Measurements from ENCODE around the gene ST8SIA4. TPM values are rescaled to one million over a fixed set of nuclear protein-coding genes. Genes with fewer than 3 reads are reported as not detected.
A peak's percentile ranks its signal among the peaks of the same experiment; 100 is the strongest.

ST8SIA4 gene
- total RNA-seq, 2 donors from 2014 or later = 25.2 to 47.0 TPM

DNA sequence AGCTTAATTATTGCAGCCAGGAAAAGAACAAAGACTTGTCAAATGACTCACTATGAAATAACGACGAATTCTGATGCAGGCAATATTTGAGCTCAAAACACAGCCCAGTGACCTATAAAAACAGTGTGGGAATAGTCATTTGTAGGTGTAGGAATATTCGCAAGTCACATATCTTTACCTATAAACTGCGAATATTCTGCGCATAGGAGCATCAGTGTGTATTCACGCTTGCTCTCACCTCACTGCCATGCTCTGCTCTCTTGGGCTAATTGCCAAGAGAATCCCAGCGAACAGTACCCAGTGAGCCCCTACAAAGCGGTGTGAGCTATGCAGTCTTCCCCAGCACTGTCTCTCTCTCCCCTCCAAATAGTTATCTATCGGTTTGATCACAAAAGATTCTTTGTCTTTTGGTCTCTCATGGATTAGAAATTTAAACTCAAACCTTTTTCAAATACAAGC is 74.2 kb downstream of the ST8SIA4 start:
- H3K9me3 ChIP-seq (ENCODE audit: control insufficient read depth, low read length) = no peaks in the 10 kb centered on the region
- Mint-ChIP-seq H3K27me3 (ENCODE audit: insufficient read depth) (no peaks in the 10 kb centered on the region), H3K9me3 (no peaks in the 10 kb centered on the region), H3K36me3 (ENCODE audit: low read depth) (peaks cover 9% of the 10 kb centered on the region), H3K4me3 (no peak overlapping the region), H3K27ac (no peak overlapping the region), H3K4me1 (peaks cover 11% of the 10 kb centered on the region)
- no peak overlapping the region for H3K4me3 ChIP-seq (ENCODE audit: low read length)
- H3K4me1 ChIP-seq (ENCODE audit: control insufficient read depth, insufficient read depth, low read length) = no peaks in the 10 kb centered on the region
- WGBS, 2 experiments (ENCODE audit: insufficient coverage in 1 of 2, insufficient read length in 1 of 2) = 91 to 95% methylated on average over 8 to 9 of the region's 9 CpGs
- DNase-seq = no peak
- peaks cover 58% of the 10 kb centered on the region for H3K36me3 ChIP-seq (ENCODE audit: control insufficient read depth, insufficient read depth, low read length)
- no peak overlapping the region for H3K27ac ChIP-seq (ENCODE audit: low read depth, low read length)
- H3K9ac ChIP-seq (ENCODE audit: extremely low read depth, low read length, poor library complexity, severe bottlenecking) = no peak overlapping the region
- no peaks in the 10 kb centered on the region for H3K27me3 ChIP-seq (ENCODE audit: control insufficient read depth, insufficient read depth, low read length, poor library complexity, severe bottlenecking)
- TF ChIP-seq, protein P1, sequence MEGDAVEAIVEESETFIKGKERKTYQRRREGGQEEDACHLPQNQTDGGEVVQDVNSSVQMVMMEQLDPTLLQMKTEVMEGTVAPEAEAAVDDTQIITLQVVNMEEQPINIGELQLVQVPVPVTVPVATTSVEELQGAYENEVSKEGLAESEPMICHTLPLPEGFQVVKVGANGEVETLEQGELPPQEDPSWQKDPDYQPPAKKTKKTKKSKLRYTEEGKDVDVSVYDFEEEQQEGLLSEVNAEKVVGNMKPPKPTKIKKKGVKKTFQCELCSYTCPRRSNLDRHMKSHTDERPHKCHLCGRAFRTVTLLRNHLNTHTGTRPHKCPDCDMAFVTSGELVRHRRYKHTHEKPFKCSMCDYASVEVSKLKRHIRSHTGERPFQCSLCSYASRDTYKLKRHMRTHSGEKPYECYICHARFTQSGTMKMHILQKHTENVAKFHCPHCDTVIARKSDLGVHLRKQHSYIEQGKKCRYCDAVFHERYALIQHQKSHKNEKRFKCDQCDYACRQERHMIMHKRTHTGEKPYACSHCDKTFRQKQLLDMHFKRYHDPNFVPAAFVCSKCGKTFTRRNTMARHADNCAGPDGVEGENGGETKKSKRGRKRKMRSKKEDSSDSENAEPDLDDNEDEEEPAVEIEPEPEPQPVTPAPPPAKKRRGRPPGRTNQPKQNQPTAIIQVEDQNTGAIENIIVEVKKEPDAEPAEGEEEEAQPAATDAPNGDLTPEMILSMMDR (conservative IDR thresholded peaks at IDR 0.05) = no peak

DNA sequence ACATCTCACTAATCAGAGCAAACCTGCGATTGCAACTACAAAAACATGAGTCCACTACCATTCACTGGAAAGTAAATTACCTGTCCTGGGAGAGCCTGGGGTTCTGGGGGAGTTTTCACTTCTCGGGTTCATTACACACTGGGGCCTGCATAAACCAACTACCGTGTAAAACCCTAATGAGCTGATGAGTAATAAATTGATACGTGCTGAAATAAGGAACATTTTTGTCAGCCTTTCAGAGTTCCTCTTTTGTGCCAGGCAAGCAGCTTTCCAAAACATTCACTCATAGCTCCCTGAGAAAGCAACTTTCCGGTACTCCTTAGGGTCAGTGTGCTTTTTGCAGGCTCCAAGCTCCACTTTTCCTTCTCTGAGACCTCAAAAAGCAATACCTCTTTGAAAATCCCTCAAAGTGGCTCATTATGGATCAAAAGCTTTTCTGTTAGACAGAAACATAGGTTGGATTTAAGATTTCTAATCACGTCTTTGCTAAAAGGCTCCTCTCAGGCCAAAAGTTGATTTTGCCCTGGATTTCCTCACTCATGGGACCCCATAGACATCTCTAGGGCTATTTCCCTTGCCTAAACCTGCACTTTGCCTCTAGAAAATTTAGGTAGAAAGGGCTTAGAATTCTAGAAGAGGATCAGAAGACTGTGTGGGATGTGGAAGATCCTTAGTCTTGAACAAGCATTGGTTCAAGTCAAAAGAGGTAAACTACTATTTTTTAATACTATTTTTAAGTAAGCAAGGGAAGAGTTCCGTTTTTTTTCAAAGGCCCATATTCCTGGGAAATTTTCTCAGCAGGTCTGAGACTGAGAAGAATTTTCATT is 74.8 kb downstream of the ST8SIA4 start:
- peaks cover 12% of the 10 kb centered on the region for H3K36me3 Mint-ChIP-seq (ENCODE audit: low read depth)
- 88 to 90% methylated on average over 5 to 7 of the region's 7 CpGs for WGBS, 2 experiments (ENCODE audit: insufficient coverage in 1 of 2, insufficient read length in 1 of 2)
- no peak overlapping the region for H3K9ac ChIP-seq (ENCODE audit: extremely low read depth, low read length, poor library complexity, severe bottlenecking)
- H3K4me3 ChIP-seq (ENCODE audit: low read length) = no peak overlapping the region
- H3K9me3 ChIP-seq (ENCODE audit: control insufficient read depth, low read length) = no peaks in the 10 kb centered on the region
- no peaks in the 10 kb centered on the region for H3K27me3 ChIP-seq (ENCODE audit: control insufficient read depth, insufficient read depth, low read length, poor library complexity, severe bottlenecking)
- H3K9me3 Mint-ChIP-seq = no peaks in the 10 kb centered on the region
- TF ChIP-seq, protein P1 (conservative IDR thresholded peaks at IDR 0.05) = no peak
- H3K27ac Mint-ChIP-seq = no peak overlapping the region
- no peak for DNase-seq
- no peak overlapping the region for H3K27ac ChIP-seq (ENCODE audit: low read depth, low read length)
- peaks cover 11% of the 10 kb centered on the region for H3K4me1 Mint-ChIP-seq
- no peak overlapping the region for H3K4me3 Mint-ChIP-seq
- no peaks in the 10 kb centered on the region for H3K4me1 ChIP-seq (ENCODE audit: control insufficient read depth, insufficient read depth, low read length)
- no peaks in the 10 kb centered on the region for H3K27me3 Mint-ChIP-seq (ENCODE audit: insufficient read depth)
- peaks cover 61% of the 10 kb centered on the region for H3K36me3 ChIP-seq (ENCODE audit: control insufficient read depth, insufficient read depth, low read length)

DNA sequence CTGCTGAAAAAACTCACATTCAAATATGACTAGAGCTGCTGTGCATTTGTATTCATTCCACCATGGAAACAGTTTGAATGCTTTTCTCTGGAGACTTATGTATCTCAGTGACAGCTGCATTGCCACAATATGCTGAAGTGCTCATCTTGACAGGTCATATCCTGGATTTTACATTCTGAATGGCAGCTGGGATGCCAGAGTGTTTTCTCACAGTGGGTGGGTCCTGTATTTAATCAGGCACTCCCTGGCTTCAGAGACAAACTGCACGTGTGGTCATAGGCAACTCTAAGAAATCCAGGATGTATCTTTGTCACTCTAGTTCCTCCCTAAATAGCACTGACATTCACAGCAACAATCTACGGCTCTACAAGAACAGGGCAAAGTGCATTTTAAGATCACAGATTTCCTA is 75.6 kb downstream of the ST8SIA4 start:
- 59 to 73% methylated on average over 2 of the region's 2 CpGs for WGBS, 2 experiments (ENCODE audit: insufficient coverage in 1 of 2, insufficient read length in 1 of 2)
- Mint-ChIP-seq H3K4me1 (peaks cover 12% of the 10 kb centered on the region), H3K27ac (no peak overlapping the region), H3K4me3 (no peak overlapping the region), H3K27me3 (ENCODE audit: insufficient read depth) (no peaks in the 10 kb centered on the region), H3K9me3 (no peaks in the 10 kb centered on the region), H3K36me3 (ENCODE audit: low read depth) (peaks cover 18% of the 10 kb centered on the region)
- TF ChIP-seq, protein P1 (conservative IDR thresholded peaks at IDR 0.05) = no peak
- peaks cover 53% of the 10 kb centered on the region for H3K36me3 ChIP-seq (ENCODE audit: control insufficient read depth, insufficient read depth, low read length)
- DNase-seq = no peak
- H3K27me3 ChIP-seq (ENCODE audit: control insufficient read depth, insufficient read depth, low read length, poor library complexity, severe bottlenecking) = no peaks in the 10 kb centered on the region
- no peak overlapping the region for H3K4me3 ChIP-seq (ENCODE audit: low read length)
- H3K9me3 ChIP-seq (ENCODE audit: control insufficient read depth, low read length) = no peaks in the 10 kb centered on the region
- H3K9ac ChIP-seq (ENCODE audit: extremely low read depth, low read length, poor library complexity, severe bottlenecking) = no peak overlapping the region
- peak overlapping the region; percentile 53 for H3K27ac ChIP-seq (ENCODE audit: low read depth, low read length)
- H3K4me1 ChIP-seq (ENCODE audit: control insufficient read depth, insufficient read depth, low read length) = no peaks in the 10 kb centered on the region
